GM12878 (cell line): ENCODE data around the gene SUSD1. TPM values are rescaled to one million over a fixed set of nuclear protein-coding genes. Genes with fewer than 3 reads are reported as not detected.

Experiments used
- BHLHE40 ChIP-seq, 2 experiments: fragments of 450-650 bp in 1 of 2; IDR thresholded peaks; 2 replicates each; pipeline ENCODE4 v1.6.1; 2011 to 2017; ENCODE audit warnings: low read depth in 2 of 2, borderline replicate concordance in 1 of 2, improper control_type of control experiment in 1 of 2, low read length in 1 of 2, mild to moderate bottlenecking in 1 of 2
- CBX3 ChIP-seq: fragments of 200-600 bp; sonication (generic); IDR thresholded peaks from 2 replicates; pipeline ENCODE4 v1.6.1; 2016; ENCODE audit warnings: low read depth, borderline replicate concordance
- CREB1 ChIP-seq: IDR thresholded peaks from 2 replicates; pipeline ENCODE4 v1.6.1; 2012; ENCODE audit warnings: low read depth, mild to moderate bottlenecking, inconsistent platforms
- CUX1 ChIP-seq: IDR thresholded peaks from 2 replicates; pipeline ENCODE4 v1.6.1; 2012; ENCODE audit warnings: improper control_type of control experiment, low read depth, low read length; ENCODE audit not compliant: insufficient replicate concordance
- EED ChIP-seq: sonication (generic); IDR thresholded peaks from 2 replicates; pipeline ENCODE4 v1.6.1; 2016; ENCODE audit warnings: antibody characterized with exemption, low read depth
- EGR1 ChIP-seq, 2 experiments: IDR thresholded peaks; 1 replicate in 1 of 2; 2 replicates in 1 of 2; pipeline ENCODE4 v1.6.1; 2011 to 2012; ENCODE audit warnings: low read depth in 2 of 2, low read length in 2 of 2, borderline replicate concordance in 1 of 2, mild to moderate bottlenecking in 1 of 2, moderate library complexity in 1 of 2
- ESRRA ChIP-seq: IDR thresholded peaks from 2 replicates; pipeline ENCODE4 v1.6.1; 2012; ENCODE audit warnings: mild to moderate bottlenecking, low read length, improper control_type of control experiment
- MEF2A ChIP-seq: IDR thresholded peaks from 2 replicates; pipeline ENCODE4 v1.6.1; 2011; ENCODE audit warnings: low read depth, mild to moderate bottlenecking, low read length, moderate library complexity; ENCODE audit not compliant: insufficient read depth
- MTA2 ChIP-seq: fragments of 450-650 bp; IDR thresholded peaks from 2 replicates; pipeline ENCODE4 v1.6.1; 2016; ENCODE audit warnings: low read depth, mild to moderate bottlenecking, moderate library complexity
- MYC ChIP-seq: IDR thresholded peaks from 2 replicates; pipeline ENCODE4 v1.6.1; 2011; ENCODE audit warnings: mild to moderate bottlenecking, low read length, moderate library complexity, inconsistent platforms; ENCODE audit not compliant: insufficient read depth, insufficient replicate concordance, insufficient read length, severe bottlenecking
- NBN ChIP-seq: fragments of 450-650 bp; IDR thresholded peaks from 2 replicates; pipeline ENCODE4 v1.6.1; 2016
- NFIC ChIP-seq: IDR thresholded peaks from 2 replicates; pipeline ENCODE4 v1.6.1; 2012; ENCODE audit warnings: low read depth, mild to moderate bottlenecking, inconsistent platforms, low read length, moderate library complexity
- RB1 ChIP-seq: fragments of 450-650 bp; formaldehyde crosslinking; IDR thresholded peaks from 2 replicates; pipeline ENCODE4 v1.6.1; 2017; ENCODE audit warnings: mild to moderate bottlenecking, borderline replicate concordance
- SMAD1 ChIP-seq: fragments of 450-650 bp; IDR thresholded peaks from 2 replicates; pipeline ENCODE4 v1.6.1; 2018; ENCODE audit warnings: mild to moderate bottlenecking, low read depth; ENCODE audit not compliant: partially characterized antibody
- SP1 ChIP-seq: IDR thresholded peaks from one replicate; pipeline ENCODE4 v1.6.1; 2011; ENCODE audit warnings: low read depth, low read length
- SREBF2 ChIP-seq: IDR thresholded peaks from 2 replicates; pipeline ENCODE4 v1.6.1; 2012; ENCODE audit warnings: mild to moderate bottlenecking, low read length
- SRF ChIP-seq, 2 experiments: IDR thresholded peaks; 2 replicates each; pipeline ENCODE4 v1.6.1; 2011; ENCODE audit warnings: low read depth in 2 of 2, low read length in 2 of 2, mild to moderate bottlenecking in 1 of 2, moderate library complexity in 1 of 2
- STAT1 ChIP-seq: fragments of 450-650 bp; conservative IDR thresholded peaks from 2 replicates; pipeline ENCODE4 v1.6.1; 2014; ENCODE audit warnings: antibody characterized with exemption, mild to moderate bottlenecking
- TBL1XR1 ChIP-seq: IDR thresholded peaks from 2 replicates; pipeline ENCODE4 v1.6.1; 2012; ENCODE audit warnings: low read depth, low read length, improper control_type of control experiment
- TCF12 ChIP-seq: IDR thresholded peaks from 2 replicates; pipeline ENCODE4 v1.6.1; 2011; ENCODE audit warnings: low read depth, mild to moderate bottlenecking, low read length
- ZNF622 ChIP-seq: fragments of 450-650 bp; IDR thresholded peaks from 2 replicates; pipeline ENCODE4 v1.6.1; 2017; ENCODE audit warnings: mild to moderate bottlenecking, inconsistent platforms
- ZNF687 ChIP-seq: fragments of 450-650 bp; IDR thresholded peaks from 2 replicates; pipeline ENCODE4 v1.6.1; 2017; ENCODE audit warnings: mild to moderate bottlenecking, moderate library complexity
- polyA plus RNA-seq, 11 experiments: library from polyadenylated mRNA; depleted of rRNA in 4 of 11; unstranded in 6 of 11; stranded (reverse) in 5 of 11; fragments of >200 nt; fragmentation: Nextera tagmentation in 4 of 11; fragmentation: Illumina TruSeq in 1 of 11; extraction: Ambion mirVana in 4 of 11; extraction: Trizol in 1 of 11; gene quantifications; 1 replicate in 1 of 11; 2 replicates in 10 of 11; pipeline versions ENCODE4 v1.2.1 to v1.2.3, GENCODE V29; 2011 to 2016; ENCODE audit warnings: inconsistent platforms in 2 of 11, missing spikeins in 2 of 11, low read depth in 1 of 11
- total RNA-seq, 4 experiments: library from RNA; depleted of rRNA in 3 of 4; stranded (reverse); fragments of >200 nt in 3 of 4; fragmentation: Illumina TruSeq in 1 of 4; extraction: Trizol in 1 of 4; gene quantifications; 2 replicates each; pipeline versions ENCODE4 v1.2.1 to v1.2.3, GENCODE V29; 2013 to 2021

SUSD1 gene
- total and polyA plus RNA-seq, 10 of the 15 experiments (the other 5 are each of a cell fraction or from before 2014, with no cell fraction given), result 6.7 to 20.8 (median 13.2) TPM

- TF ChIP-seq CUX1 (no peak), TCF12 (no peak), CREB1 (peak; percentile 40; the same call in 1 of the 2 replicates), MEF2A (0 out of 2 replicates have a peak, but pooled peaks have one; percentile 21), MTA2 (no peak), MYC (no peak), SMAD1 (no peak), ESRRA (no peak), ZNF687 (no peak), EED (no peak), BHLHE40 (IDR thresholded peaks at IDR 0.05; ENCODE audit: borderline replicate concordance in 1 of 2, low read depth in 2 of 2, low read length in 1 of 2) (peak in 1 of 2 experiments; percentile 38; a peak in 2 of 4 replicates), SP1 (no peak), CBX3 (no peak), NFIC (no peak), EGR1 (IDR thresholded peaks at IDR 0.05; ENCODE audit: borderline replicate concordance in 1 of 2, low read depth in 2 of 2, low read length in 2 of 2) (peak in 1 of 2 experiments; percentile 12; a peak in 1 of 3 replicates), SRF (IDR thresholded peaks at IDR 0.05; ENCODE audit: low read depth in 2 of 2, low read length in 2 of 2) (0 out of 4 replicates have a peak, but pooled peaks of 1 of the 2 experiments have one; percentile 53), RB1 (no peak), NBN (no peak), TBL1XR1 (no peak), STAT1 (no peak), SREBF2 (no peak), ZNF622 (no peak)
Measured at GRCh38 chr9:112174222-112174964, 704 bp downstream of the SUSD1 start (continued).
